ENCODE results near the gene ANKRD9.

The ANKRD9 gene

GRCh38 chr14:102471921-102472790 is 37.4 kb downstream of the ANKRD9 start:
- no peak for DNase-seq

- no peak for DNase-seq
Measured at GRCh38 chr14:102469261-102469660, 40.3 kb downstream of the ANKRD9 start.

- DNase-seq, result no peak
Measured at GRCh38 chr14:102464846-102465341, 44.7 kb downstream of the ANKRD9 start.

- DNase-seq, result no peak
Measured at GRCh38 chr14:102464006-102464405, 45.6 kb downstream of the ANKRD9 start.

- no peak for DNase-seq
Measured at GRCh38 chr14:102462391-102462790, 47.2 kb downstream of the ANKRD9 start.

- DNase-seq, result no peak
Measured at GRCh38 chr14:102461490-102462338, 47.9 kb downstream of the ANKRD9 start.

- DNase-seq, result no peak
Measured at GRCh38 chr14:102457509-102457908, 52.1 kb downstream of the ANKRD9 start.

GRCh38 chr14:102454711-102455110 is 54.9 kb downstream of the ANKRD9 start:
- DNase-seq, result no peak

GRCh38 chr14:102452302-102452701 is 57.3 kb downstream of the ANKRD9 start:
- no peak for DNase-seq
